NCI-H82 treated with DMSO at 0.1 percent for 48 hours (cell line): ENCODE data around the gene LRCH1.
"Not testable (repeated sequence)": the region's sequence is repeated elsewhere in the genome, so short reads cannot be mapped to it uniquely, and the experiment has no call there.

Experiments used
- DNase-seq: peaks from one replicate; lab custom pipeline; 2025; ENCODE audit not compliant: unreplicated experiment; lab: John Stamatoyannopoulos, UW

LRCH1 gene

GRCh38 chr13:46747031-46747820 is 194.3 kb downstream of the LRCH1 start:
- no peak for DNase-seq

GRCh38 chr13:46748300-46748699 is 195.3 kb downstream of the LRCH1 start:
- no peak for DNase-seq

- DNase-seq: no peak
Measured at GRCh38 chr13:46749951-46750350, 197.0 kb downstream of the LRCH1 start.

- no peak for DNase-seq
Measured at GRCh38 chr13:46751811-46752635, 199.1 kb downstream of the LRCH1 start.

GRCh38 chr13:46753137-46753536 is 200.2 kb downstream of the LRCH1 start:
- no peak for DNase-seq

GRCh38 chr13:46753917-46754316 is 200.9 kb downstream of the LRCH1 start:
- DNase-seq: no peak

- no peak for DNase-seq
Measured at GRCh38 chr13:46754812-46755211, 201.8 kb downstream of the LRCH1 start.

- not testable (repeated sequence) for DNase-seq
Measured at GRCh38 chr13:46755508-46755907, 202.5 kb downstream of the LRCH1 start.

- DNase-seq: no peak
Measured at GRCh38 chr13:46756977-46757376, 204.0 kb downstream of the LRCH1 start.

GRCh38 chr13:46757640-46758039 is 204.7 kb downstream of the LRCH1 start:
- DNase-seq: no peak

- DNase-seq: no peak
Measured at GRCh38 chr13:46759846-46760245, 206.9 kb downstream of the LRCH1 start.

GRCh38 chr13:46761174-46761573 is 208.2 kb downstream of the LRCH1 start:
- no peak for DNase-seq

- DNase-seq: no peak
Measured at GRCh38 chr13:46761866-46762265, 208.9 kb downstream of the LRCH1 start.

- not testable (repeated sequence) for DNase-seq
Measured at GRCh38 chr13:46769925-46770324, 217.0 kb downstream of the LRCH1 start.

- DNase-seq: no peak
Measured at GRCh38 chr13:46771693-46772092, 218.7 kb downstream of the LRCH1 start.

- DNase-seq: peak; percentile 71
Measured at GRCh38 chr13:46773541-46773940, 220.6 kb downstream of the LRCH1 start.

- peak; percentile 41 for DNase-seq
Measured at GRCh38 chr13:46775385-46776107, 222.6 kb downstream of the LRCH1 start.

GRCh38 chr13:46778095-46778494 is 225.1 kb downstream of the LRCH1 start:
- no peak for DNase-seq

GRCh38 chr13:46778890-46779289 is 225.9 kb downstream of the LRCH1 start:
- DNase-seq: no peak

GRCh38 chr13:46782066-46782465 is 229.1 kb downstream of the LRCH1 start:
- DNase-seq: no peak

GRCh38 chr13:46782691-46783090 is 229.7 kb downstream of the LRCH1 start:
- no peak for DNase-seq

GRCh38 chr13:46783504-46783903 is 230.5 kb downstream of the LRCH1 start:
- no peak for DNase-seq
